Keratinocyte (primary cell): ENCODE data around the gene C1QTNF12. TPM values are rescaled to one million over a fixed set of nuclear protein-coding genes. Genes with fewer than 3 reads are reported as not detected.

ENCODE experiments used
- polyA plus RNA-seq, 5 experiments: library from polyadenylated mRNA; depleted of rRNA in 3 of 5; stranded (reverse) in 3 of 5; stranded (forward) in 1 of 5; unstranded in 1 of 5; fragments of >200 nt; gene quantifications; 1 replicate in 1 of 5; 2 replicates in 3 of 5; 3 replicates in 1 of 5; pipeline versions ENCODE4 v1.2.1 to v1.2.3, GENCODE V29; 2011 to 2012; ENCODE audit warnings: missing spikeins in 2 of 5, low read depth in 1 of 5, low replicate concordance in 1 of 5
- small RNA-seq, 3 experiments: library from RNA; depleted of rRNA; stranded (forward); fragments of <200 nt; gene quantifications; one replicate each; pipeline ENCODE3, GENCODE V24; 2012; ENCODE audit warnings: low read depth in 3 of 3, low replicate concordance in 1 of 3; ENCODE audit not compliant: insufficient read length in 3 of 3

Gene C1QTNF12
- polyA plus RNA-seq, 1 donor (not counting 4 experiments of a cell fraction or from before 2014, with no cell fraction given), result 0.18 TPM

Small RNA genes lying within 50 kb of the gene (small RNA-seq; reads per million reads assigned to genes)
- gene MIR6726, result 0 reads per million in 3 experiments

Other genes starting within 250 kb of the C1QTNF12 start
- 3.0 to 14.7 TPM (median 3.1 TPM) in 3 replicates for gene HES4, start 246.6 kb downstream of the C1QTNF12 start, polyA plus RNA-seq
- gene ISG15, start 233.2 kb downstream of the C1QTNF12 start, polyA plus RNA-seq, result 222 to 711 TPM (median 246 TPM) in 3 replicates
- gene AGRN, start 226.6 kb downstream of the C1QTNF12 start, polyA plus RNA-seq, result 72.4 to 128 TPM (median 115 TPM) in 3 replicates
- gene RNF223, start 172.4 kb downstream of the C1QTNF12 start, polyA plus RNA-seq, result 0.22 to 0.45 TPM (median 0.32 TPM) in 3 replicates
- gene C1orf159, start 130.6 kb downstream of the C1QTNF12 start, polyA plus RNA-seq, result 6.1 to 8.8 TPM (median 8.0 TPM) in 3 replicates
- gene TTLL10, start 72.8 kb downstream of the C1QTNF12 start, polyA plus RNA-seq, result not detected in 3 replicates
- gene TNFRSF18, start 40.1 kb downstream of the C1QTNF12 start, polyA plus RNA-seq, result 0.09 to 0.63 TPM (median 0.21 TPM) in 3 replicates
- gene TNFRSF4, start 32.6 kb downstream of the C1QTNF12 start, polyA plus RNA-seq, result 0.04 TPM in 1 of 3 replicates, not detected in the others
- gene SDF4, start 14.7 kb downstream of the C1QTNF12 start, polyA plus RNA-seq, result 63.5 to 103 TPM (median 66.3 TPM) in 3 replicates
- gene B3GALT6, start 14.5 kb downstream of the C1QTNF12 start, polyA plus RNA-seq, result 6.8 to 9.5 TPM (median 7.8 TPM) in 3 replicates
- 18.2 to 37.3 TPM (median 27.0 TPM) in 3 replicates for gene UBE2J2, start 27.1 kb upstream of the C1QTNF12 start, polyA plus RNA-seq
- gene SCNN1D, start 33.7 kb upstream of the C1QTNF12 start, polyA plus RNA-seq, result 0.08 to 0.32 TPM (median 0.16 TPM) in 3 replicates
- gene ACAP3, start 61.2 kb upstream of the C1QTNF12 start, polyA plus RNA-seq, result 13.4 to 45.8 TPM (median 17.4 TPM) in 3 replicates
- gene PUSL1, start 61.9 kb upstream of the C1QTNF12 start, polyA plus RNA-seq, result 11.4 to 20.5 TPM (median 14.9 TPM) in 3 replicates
- gene INTS11, start 77.9 kb upstream of the C1QTNF12 start, polyA plus RNA-seq, result 70.4 to 89.8 TPM (median 76.9 TPM) in 3 replicates
- 5.8 to 14.0 TPM (median 11.8 TPM) in 3 replicates for gene CPTP, start 78.1 kb upstream of the C1QTNF12 start, polyA plus RNA-seq
- gene TAS1R3, start 84.6 kb upstream of the C1QTNF12 start, polyA plus RNA-seq, result 0.01 to 0.08 TPM (median 0.04 TPM) in 3 replicates
- gene DVL1, start 102.7 kb upstream of the C1QTNF12 start, polyA plus RNA-seq, result 28.1 to 68.6 TPM (median 31.6 TPM) in 3 replicates
- 0.05 to 0.14 TPM in 2 of 3 replicates, not detected in the other for gene MXRA8, start 111.8 kb upstream of the C1QTNF12 start, polyA plus RNA-seq
- gene AURKAIP1, start 128.5 kb upstream of the C1QTNF12 start, polyA plus RNA-seq, result 75.8 to 86.9 TPM (median 83.2 TPM) in 3 replicates
- gene CCNL2, start 152.6 kb upstream of the C1QTNF12 start, polyA plus RNA-seq, result 97.0 to 171 TPM (median 140 TPM) in 3 replicates
- gene MRPL20, start 160.6 kb upstream of the C1QTNF12 start, polyA plus RNA-seq, result 94.3 to 169 TPM (median 133 TPM) in 3 replicates
- 4.6 to 6.5 TPM (median 5.1 TPM) in 3 replicates for gene ANKRD65, start 174.6 kb upstream of the C1QTNF12 start, polyA plus RNA-seq
- gene VWA1, start 189.0 kb upstream of the C1QTNF12 start, polyA plus RNA-seq, result 5.0 to 6.7 TPM (median 6.5 TPM) in 3 replicates
- gene ATAD3C, start 203.0 kb upstream of the C1QTNF12 start, polyA plus RNA-seq, result 0.39 to 0.72 TPM (median 0.45 TPM) in 3 replicates
- 18.4 to 24.9 TPM (median 20.6 TPM) in 3 replicates for gene ATAD3B, start 225.0 kb upstream of the C1QTNF12 start, polyA plus RNA-seq